GM23338 (cell line): ENCODE measurements around the gene CALCR.

Experiments used
- CREB1 ChIP-seq: fragments of 250-450 bp; sonication (Bioruptor Pico); IDR thresholded peaks from 2 replicates; pipeline ENCODE4 v1.5.0; 2020; ENCODE audit warnings: low read depth, mild to moderate bottlenecking, moderate library complexity
- EZH2 ChIP-seq: fragments of 200-600 bp; sonication (generic); IDR thresholded peaks from one replicate; pipeline ENCODE4 v1.8.0; 2017; ENCODE audit warnings: antibody characterized with exemption, mild to moderate bottlenecking, low read depth; ENCODE audit not compliant: unreplicated experiment
- EZH2phosphoT487 ChIP-seq: fragments of 200-600 bp; sonication (generic); IDR thresholded peaks from one replicate; pipeline ENCODE4 v1.8.1; 2018; ENCODE audit warnings: antibody characterized with exemption; ENCODE audit not compliant: unreplicated experiment
- JUNB ChIP-seq: IDR thresholded peaks from one replicate; pipeline ENCODE4 v1.6.1; 2016; ENCODE audit warnings: antibody characterized with exemption; ENCODE audit not compliant: unreplicated experiment
- POLR2AphosphoS5 ChIP-seq: IDR thresholded peaks from 2 replicates; pipeline ENCODE4 v1.6.1; 2016; ENCODE audit warnings: antibody characterized with exemption, low read depth
- STAT1 ChIP-seq: IDR thresholded peaks from one replicate; pipeline ENCODE4 v1.6.1; 2016; ENCODE audit warnings: antibody characterized with exemption; ENCODE audit not compliant: unreplicated experiment
- TF ChIP-seq, protein P1 (sequence below), 2 experiments: fragments of 200-600 bp in 1 of 2; sonication (generic) in 1 of 2; conservative IDR thresholded peaks; 2 replicates each; pipeline versions ENCODE4 v1.5.1 to v1.6.1; 2016 to 2017; ENCODE audit warnings: antibody characterized with exemption in 2 of 2, low read depth in 2 of 2, mild to moderate bottlenecking in 2 of 2, moderate library complexity in 1 of 2
- TF ChIP-seq, protein P2 (sequence below): IDR thresholded peaks from one replicate; pipeline ENCODE4 v1.6.1; 2018; ENCODE audit warnings: antibody characterized with exemption; ENCODE audit not compliant: unreplicated experiment

DNA sequence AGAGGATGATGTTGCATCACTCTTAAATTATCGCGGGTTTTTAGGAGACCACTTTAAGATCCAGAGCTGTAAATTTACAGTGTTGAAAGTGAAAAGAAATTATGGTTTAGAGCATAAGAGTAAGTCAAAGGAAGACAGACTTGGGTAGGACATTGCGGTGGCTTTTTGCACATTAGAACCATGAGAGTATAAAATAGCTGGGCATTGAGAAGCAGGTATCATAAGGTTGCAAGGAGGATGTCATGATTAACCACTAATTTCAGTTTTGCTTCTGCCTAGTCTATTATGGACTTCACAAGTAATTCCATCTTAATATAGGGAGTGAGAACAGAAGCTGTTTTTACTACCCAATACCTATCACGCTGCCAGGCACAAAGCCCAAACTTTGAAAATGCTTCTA is 57.7 kb downstream of the CALCR start:
- TF ChIP-seq, protein P1, sequence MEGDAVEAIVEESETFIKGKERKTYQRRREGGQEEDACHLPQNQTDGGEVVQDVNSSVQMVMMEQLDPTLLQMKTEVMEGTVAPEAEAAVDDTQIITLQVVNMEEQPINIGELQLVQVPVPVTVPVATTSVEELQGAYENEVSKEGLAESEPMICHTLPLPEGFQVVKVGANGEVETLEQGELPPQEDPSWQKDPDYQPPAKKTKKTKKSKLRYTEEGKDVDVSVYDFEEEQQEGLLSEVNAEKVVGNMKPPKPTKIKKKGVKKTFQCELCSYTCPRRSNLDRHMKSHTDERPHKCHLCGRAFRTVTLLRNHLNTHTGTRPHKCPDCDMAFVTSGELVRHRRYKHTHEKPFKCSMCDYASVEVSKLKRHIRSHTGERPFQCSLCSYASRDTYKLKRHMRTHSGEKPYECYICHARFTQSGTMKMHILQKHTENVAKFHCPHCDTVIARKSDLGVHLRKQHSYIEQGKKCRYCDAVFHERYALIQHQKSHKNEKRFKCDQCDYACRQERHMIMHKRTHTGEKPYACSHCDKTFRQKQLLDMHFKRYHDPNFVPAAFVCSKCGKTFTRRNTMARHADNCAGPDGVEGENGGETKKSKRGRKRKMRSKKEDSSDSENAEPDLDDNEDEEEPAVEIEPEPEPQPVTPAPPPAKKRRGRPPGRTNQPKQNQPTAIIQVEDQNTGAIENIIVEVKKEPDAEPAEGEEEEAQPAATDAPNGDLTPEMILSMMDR (conservative IDR thresholded peaks at IDR 0.05; ENCODE audit: low read depth in 2 of 2) = no peak
- no peak for TF ChIP-seq JUNB
- TF ChIP-seq EZH2phosphoT487 = no peak
- TF ChIP-seq POLR2AphosphoS5 = no peak
- no peak for TF ChIP-seq STAT1
- TF ChIP-seq, protein P2, sequence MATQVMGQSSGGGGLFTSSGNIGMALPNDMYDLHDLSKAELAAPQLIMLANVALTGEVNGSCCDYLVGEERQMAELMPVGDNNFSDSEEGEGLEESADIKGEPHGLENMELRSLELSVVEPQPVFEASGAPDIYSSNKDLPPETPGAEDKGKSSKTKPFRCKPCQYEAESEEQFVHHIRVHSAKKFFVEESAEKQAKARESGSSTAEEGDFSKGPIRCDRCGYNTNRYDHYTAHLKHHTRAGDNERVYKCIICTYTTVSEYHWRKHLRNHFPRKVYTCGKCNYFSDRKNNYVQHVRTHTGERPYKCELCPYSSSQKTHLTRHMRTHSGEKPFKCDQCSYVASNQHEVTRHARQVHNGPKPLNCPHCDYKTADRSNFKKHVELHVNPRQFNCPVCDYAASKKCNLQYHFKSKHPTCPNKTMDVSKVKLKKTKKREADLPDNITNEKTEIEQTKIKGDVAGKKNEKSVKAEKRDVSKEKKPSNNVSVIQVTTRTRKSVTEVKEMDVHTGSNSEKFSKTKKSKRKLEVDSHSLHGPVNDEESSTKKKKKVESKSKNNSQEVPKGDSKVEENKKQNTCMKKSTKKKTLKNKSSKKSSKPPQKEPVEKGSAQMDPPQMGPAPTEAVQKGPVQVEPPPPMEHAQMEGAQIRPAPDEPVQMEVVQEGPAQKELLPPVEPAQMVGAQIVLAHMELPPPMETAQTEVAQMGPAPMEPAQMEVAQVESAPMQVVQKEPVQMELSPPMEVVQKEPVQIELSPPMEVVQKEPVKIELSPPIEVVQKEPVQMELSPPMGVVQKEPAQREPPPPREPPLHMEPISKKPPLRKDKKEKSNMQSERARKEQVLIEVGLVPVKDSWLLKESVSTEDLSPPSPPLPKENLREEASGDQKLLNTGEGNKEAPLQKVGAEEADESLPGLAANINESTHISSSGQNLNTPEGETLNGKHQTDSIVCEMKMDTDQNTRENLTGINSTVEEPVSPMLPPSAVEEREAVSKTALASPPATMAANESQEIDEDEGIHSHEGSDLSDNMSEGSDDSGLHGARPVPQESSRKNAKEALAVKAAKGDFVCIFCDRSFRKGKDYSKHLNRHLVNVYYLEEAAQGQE = no peak
- TF ChIP-seq EZH2 = no peak
- TF ChIP-seq CREB1 = no peak
